Neural cell (in vitro differentiated cells): ENCODE results near the gene MAGEA2. TPM values are rescaled to one million over a fixed set of nuclear protein-coding genes. Genes with fewer than 3 reads are reported as not detected.

Experiments used
- H2AFZ ChIP-seq: fragments of 200-600, 300-800 bp; sonication (generic), shearing (Covaris generic); 2 replicates; pipeline ENCODE4 v1.6.0; 2014; ENCODE audit warnings: low read depth, mild to moderate bottlenecking, antibody characterized with exemption, low read length, moderate library complexity
- H3F3A ChIP-seq: fragments of 200-600 bp; shearing (Covaris generic); 2 replicates; pipeline ENCODE4 v1.6.1; 2016; ENCODE audit warnings: mild to moderate bottlenecking, moderate library complexity, mixed read lengths, antibody characterized with exemption, low read length; ENCODE audit not compliant: insufficient read depth, poor library complexity, severe bottlenecking
- H3K27ac ChIP-seq: fragments of 200-600, 300-800 bp; sonication (generic), shearing (Covaris generic); 2 replicates; pipeline ENCODE4 v1.5.1; 2014; ENCODE audit warnings: mild to moderate bottlenecking, low read length, moderate library complexity
- H3K27me3 ChIP-seq: fragments of 300-800, 200-600 bp; sonication (generic), shearing (Covaris generic); 2 replicates; pipeline ENCODE4 v1.6.0; 2014; ENCODE audit warnings: mild to moderate bottlenecking, low read depth, low read length, moderate library complexity; ENCODE audit not compliant: insufficient read depth
- H3K36me3 ChIP-seq: fragments of 300-800, 200-600 bp; sonication (generic), shearing (Covaris generic); 2 replicates; pipeline ENCODE4 v1.5.1; 2014; ENCODE audit warnings: mild to moderate bottlenecking, antibody characterized with exemption, low read length, moderate library complexity; ENCODE audit not compliant: insufficient read depth
- H3K4me2 ChIP-seq: fragments of 300-800, 200-600 bp; sonication (generic), shearing (Covaris generic); 2 replicates; pipeline ENCODE4 v1.6.0; 2014; ENCODE audit warnings: mild to moderate bottlenecking, low read length
- H3K4me3 ChIP-seq: fragments of 300-800, 200-600 bp; sonication (generic), shearing (Covaris generic); 2 replicates; pipeline ENCODE4 v1.5.1; 2014; ENCODE audit warnings: mild to moderate bottlenecking, low read length, moderate library complexity
- H3K79me2 ChIP-seq: fragments of 200-600 bp; shearing (Covaris generic); replicated peaks from 2 replicates; pipeline ENCODE4 v1.6.0; 2014; ENCODE audit warnings: mild to moderate bottlenecking, low read length, moderate library complexity; ENCODE audit not compliant: insufficient read depth
- H3K9ac ChIP-seq: fragments of 300-800, 200-600 bp; sonication (generic), shearing (Covaris generic); 2 replicates; pipeline ENCODE4 v1.6.1; 2016; ENCODE audit warnings: mild to moderate bottlenecking, low read length, mixed read lengths
- H3K9me2 ChIP-seq: fragments of 200-600 bp; shearing (Covaris generic); 2 replicates; pipeline ENCODE4 v1.6.1; 2016; ENCODE audit warnings: mild to moderate bottlenecking, low read length, mixed read lengths; ENCODE audit not compliant: insufficient read depth
- H3K9me3 ChIP-seq: fragments of 200-600, 300-800 bp; sonication (generic), shearing (Covaris generic); 2 replicates; pipeline ENCODE4 v1.6.1; 2016; ENCODE audit warnings: mild to moderate bottlenecking, mixed run types, low read length, moderate library complexity, mixed read lengths
- H4K20me1 ChIP-seq: fragments of 200-600 bp; shearing (Covaris generic); 2 replicates; pipeline ENCODE4 v1.6.1; 2016; ENCODE audit warnings: mild to moderate bottlenecking, mixed run types; ENCODE audit not compliant: insufficient read depth
- EP300 ChIP-seq: fragments of 450-650 bp; conservative IDR thresholded peaks from 2 replicates; pipeline ENCODE4 v1.6.1; 2014; ENCODE audit warnings: antibody characterized with exemption, mild to moderate bottlenecking, moderate library complexity; ENCODE audit not compliant: poor library complexity, severe bottlenecking
- EZH2 ChIP-seq: fragments of 200-600, 300-800 bp; shearing (Covaris generic), sonication (generic); IDR thresholded peaks from 2 replicates; pipeline ENCODE4 v1.6.1; 2014; ENCODE audit warnings: antibody characterized with exemption, low read length, borderline replicate concordance, mild to moderate bottlenecking; ENCODE audit not compliant: insufficient read depth, poor library complexity, severe bottlenecking
- MXI1 ChIP-seq: fragments of 450-650 bp; conservative IDR thresholded peaks from 2 replicates; pipeline ENCODE4 v1.6.1; 2014; ENCODE audit warnings: antibody characterized with exemption, mild to moderate bottlenecking; ENCODE audit not compliant: poor library complexity, severe bottlenecking
- POLR2AphosphoS5 ChIP-seq: IDR thresholded peaks from 2 replicates; pipeline ENCODE4 v1.6.1; 2012
- RAD21 ChIP-seq: fragments of 450-650 bp; conservative IDR thresholded peaks from 2 replicates; pipeline ENCODE4 v1.6.1; 2014; ENCODE audit warnings: antibody characterized with exemption, mild to moderate bottlenecking, moderate library complexity
- SMC3 ChIP-seq: fragments of 450-650 bp; conservative IDR thresholded peaks from 2 replicates; pipeline ENCODE4 v1.6.1; 2014; ENCODE audit warnings: antibody characterized with exemption, mild to moderate bottlenecking, moderate library complexity; ENCODE audit not compliant: poor library complexity
- TAF1 ChIP-seq: IDR thresholded peaks from 2 replicates; pipeline ENCODE4 v1.6.1; 2012; ENCODE audit warnings: low read depth
- polyA plus RNA-seq: library from polyadenylated mRNA; depleted of rRNA; stranded (reverse); fragments of >200 nt; gene quantifications from 2 replicates; pipeline ENCODE4 v1.2.3, GENCODE V29; 2014
- TF ChIP-seq, protein P1 (sequence below): fragments of 450-650 bp; IDR thresholded peaks from 2 replicates; pipeline ENCODE4 v1.5.1; 2014; ENCODE audit warnings: antibody characterized with exemption, mild to moderate bottlenecking, moderate library complexity; ENCODE audit not compliant: poor library complexity, severe bottlenecking
- TF ChIP-seq, protein P2 (sequence below): IDR thresholded peaks from 2 replicates; pipeline ENCODE4 v1.6.1; 2012; ENCODE audit warnings: borderline replicate concordance

The MAGEA2 gene
- polyA plus RNA-seq, 1 donor from 2014 or later: 1.6 TPM

DNA sequence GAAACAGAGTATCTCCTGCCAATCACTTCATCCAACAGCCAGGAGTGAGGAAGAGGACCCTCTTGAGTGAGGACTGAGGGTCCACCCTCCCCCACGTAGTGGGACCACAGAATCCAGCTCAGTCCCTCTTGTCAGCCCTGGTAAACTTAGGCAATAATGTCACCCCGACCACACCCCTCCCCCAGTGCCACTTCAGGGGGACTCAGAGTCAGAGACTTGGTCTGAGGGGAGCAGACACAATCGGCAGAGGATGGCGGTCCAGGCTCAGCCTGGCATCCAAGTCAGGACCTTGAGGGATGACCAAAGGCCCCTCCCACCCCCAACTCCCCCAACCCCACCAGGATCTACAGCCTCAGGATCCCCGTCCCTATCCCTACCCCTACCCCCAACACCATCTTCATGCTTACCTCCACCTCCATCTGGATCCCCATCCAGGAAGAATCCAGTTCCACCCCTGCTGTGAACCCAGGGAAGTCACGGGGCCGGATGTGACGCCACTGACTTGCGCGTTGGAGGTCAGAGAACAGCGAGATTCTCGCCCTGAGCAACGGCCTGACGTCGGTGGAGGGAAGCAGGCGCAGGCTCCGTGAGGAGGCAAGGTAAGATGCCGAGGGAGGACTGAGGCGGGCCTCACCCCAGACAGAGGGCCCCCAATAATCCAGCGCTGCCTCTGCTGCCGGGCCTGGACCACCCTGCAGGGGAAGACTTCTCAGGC lies 20.2 kb downstream of the MAGEA2 start, which contains the start of the genes CSAG1 and MAGEA12:
TSS of gene CSAG1 (minus strand) at position 461 of the 715 bp plus-strand sequence. CDS start 1,261 bp downstream, outside the sequence.
TSS of gene MAGEA12 (plus strand) at position 497 of the 715 bp plus-strand sequence. CDS start 2,405 bp downstream, outside the sequence.
- no peak within 1 kb of the TSS for H3K9ac ChIP-seq
- no peaks in the 10 kb centered on the region for H3K79me2 ChIP-seq
- no peak within 1 kb of the TSS for H3K4me3 ChIP-seq

DNA sequence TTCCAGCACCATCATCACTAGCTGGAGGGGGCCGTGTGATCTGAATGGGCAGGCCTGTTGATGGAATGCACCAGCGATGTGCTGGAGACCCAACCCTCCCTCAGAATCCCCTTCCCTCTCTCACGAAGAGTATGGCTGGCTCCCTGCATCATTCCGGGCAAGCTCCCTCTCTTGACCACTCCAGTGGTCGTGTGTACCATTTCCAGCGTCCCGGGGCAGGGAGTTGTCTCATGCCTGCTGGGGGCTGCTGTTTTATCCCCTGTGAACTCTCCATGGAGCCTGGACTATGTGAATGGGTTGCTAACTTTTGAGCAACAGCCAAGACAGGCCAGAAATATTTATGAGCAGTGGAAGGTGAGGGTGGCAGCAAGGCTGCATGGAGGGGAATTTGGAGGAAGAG lies 28.2 kb downstream of the MAGEA2 start:
- H3K27ac ChIP-seq: no peak overlapping the region
- no peak overlapping the region for H2AFZ ChIP-seq
- H3K4me3 ChIP-seq: no peak overlapping the region
- H3K36me3 ChIP-seq: no peaks in the 10 kb centered on the region
- TF ChIP-seq SMC3 (no peak), RAD21 (no peak), EP300 (no peak), TAF1 (no peak), MXI1 (no peak), POLR2AphosphoS5 (no peak), EZH2 (no peak)
- TF ChIP-seq, protein P1, sequence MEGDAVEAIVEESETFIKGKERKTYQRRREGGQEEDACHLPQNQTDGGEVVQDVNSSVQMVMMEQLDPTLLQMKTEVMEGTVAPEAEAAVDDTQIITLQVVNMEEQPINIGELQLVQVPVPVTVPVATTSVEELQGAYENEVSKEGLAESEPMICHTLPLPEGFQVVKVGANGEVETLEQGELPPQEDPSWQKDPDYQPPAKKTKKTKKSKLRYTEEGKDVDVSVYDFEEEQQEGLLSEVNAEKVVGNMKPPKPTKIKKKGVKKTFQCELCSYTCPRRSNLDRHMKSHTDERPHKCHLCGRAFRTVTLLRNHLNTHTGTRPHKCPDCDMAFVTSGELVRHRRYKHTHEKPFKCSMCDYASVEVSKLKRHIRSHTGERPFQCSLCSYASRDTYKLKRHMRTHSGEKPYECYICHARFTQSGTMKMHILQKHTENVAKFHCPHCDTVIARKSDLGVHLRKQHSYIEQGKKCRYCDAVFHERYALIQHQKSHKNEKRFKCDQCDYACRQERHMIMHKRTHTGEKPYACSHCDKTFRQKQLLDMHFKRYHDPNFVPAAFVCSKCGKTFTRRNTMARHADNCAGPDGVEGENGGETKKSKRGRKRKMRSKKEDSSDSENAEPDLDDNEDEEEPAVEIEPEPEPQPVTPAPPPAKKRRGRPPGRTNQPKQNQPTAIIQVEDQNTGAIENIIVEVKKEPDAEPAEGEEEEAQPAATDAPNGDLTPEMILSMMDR: no peak
- TF ChIP-seq, protein P2, sequence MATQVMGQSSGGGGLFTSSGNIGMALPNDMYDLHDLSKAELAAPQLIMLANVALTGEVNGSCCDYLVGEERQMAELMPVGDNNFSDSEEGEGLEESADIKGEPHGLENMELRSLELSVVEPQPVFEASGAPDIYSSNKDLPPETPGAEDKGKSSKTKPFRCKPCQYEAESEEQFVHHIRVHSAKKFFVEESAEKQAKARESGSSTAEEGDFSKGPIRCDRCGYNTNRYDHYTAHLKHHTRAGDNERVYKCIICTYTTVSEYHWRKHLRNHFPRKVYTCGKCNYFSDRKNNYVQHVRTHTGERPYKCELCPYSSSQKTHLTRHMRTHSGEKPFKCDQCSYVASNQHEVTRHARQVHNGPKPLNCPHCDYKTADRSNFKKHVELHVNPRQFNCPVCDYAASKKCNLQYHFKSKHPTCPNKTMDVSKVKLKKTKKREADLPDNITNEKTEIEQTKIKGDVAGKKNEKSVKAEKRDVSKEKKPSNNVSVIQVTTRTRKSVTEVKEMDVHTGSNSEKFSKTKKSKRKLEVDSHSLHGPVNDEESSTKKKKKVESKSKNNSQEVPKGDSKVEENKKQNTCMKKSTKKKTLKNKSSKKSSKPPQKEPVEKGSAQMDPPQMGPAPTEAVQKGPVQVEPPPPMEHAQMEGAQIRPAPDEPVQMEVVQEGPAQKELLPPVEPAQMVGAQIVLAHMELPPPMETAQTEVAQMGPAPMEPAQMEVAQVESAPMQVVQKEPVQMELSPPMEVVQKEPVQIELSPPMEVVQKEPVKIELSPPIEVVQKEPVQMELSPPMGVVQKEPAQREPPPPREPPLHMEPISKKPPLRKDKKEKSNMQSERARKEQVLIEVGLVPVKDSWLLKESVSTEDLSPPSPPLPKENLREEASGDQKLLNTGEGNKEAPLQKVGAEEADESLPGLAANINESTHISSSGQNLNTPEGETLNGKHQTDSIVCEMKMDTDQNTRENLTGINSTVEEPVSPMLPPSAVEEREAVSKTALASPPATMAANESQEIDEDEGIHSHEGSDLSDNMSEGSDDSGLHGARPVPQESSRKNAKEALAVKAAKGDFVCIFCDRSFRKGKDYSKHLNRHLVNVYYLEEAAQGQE: no peak
- no peaks in the 10 kb centered on the region for H4K20me1 ChIP-seq
- no peaks in the 10 kb centered on the region for H3F3A ChIP-seq
- no peaks in the 10 kb centered on the region for H3K9me2 ChIP-seq
- H3K27me3 ChIP-seq: no peaks in the 10 kb centered on the region
- H3K4me2 ChIP-seq: no peak overlapping the region
- H3K79me2 ChIP-seq: no peaks in the 10 kb centered on the region
- H3K9ac ChIP-seq: no peak overlapping the region
- H3K9me3 ChIP-seq: no peaks in the 10 kb centered on the region

More for the DNA sequence above, 20.2 kb downstream of the MAGEA2 start, which contains the start of the genes CSAG1 and MAGEA12:
- Histone ChIP-seq H2AFZ (no peak within 1 kb of the TSS), H3F3A (no peaks in the 10 kb centered on the region), H3K9me3 (no peaks in the 10 kb centered on the region), H3K36me3 (no peaks in the 10 kb centered on the region), H3K9me2 (no peaks in the 10 kb centered on the region), H3K4me2 (no peak within 1 kb of the TSS), H3K27ac (no peak within 1 kb of the TSS), H3K27me3 (no peaks in the 10 kb centered on the region), H4K20me1 (no peaks in the 10 kb centered on the region)
- TF ChIP-seq SMC3 (no peak), POLR2AphosphoS5 (no peak), MXI1 (no peak), EP300 (no peak), TAF1 (no peak), RAD21 (no peak), EZH2 (no peak)
- TF ChIP-seq, protein P1: no peak
- TF ChIP-seq, protein P2: no peak
